ENCODE measurements around the gene DCUN1D1.

Gene DCUN1D1

DNA sequence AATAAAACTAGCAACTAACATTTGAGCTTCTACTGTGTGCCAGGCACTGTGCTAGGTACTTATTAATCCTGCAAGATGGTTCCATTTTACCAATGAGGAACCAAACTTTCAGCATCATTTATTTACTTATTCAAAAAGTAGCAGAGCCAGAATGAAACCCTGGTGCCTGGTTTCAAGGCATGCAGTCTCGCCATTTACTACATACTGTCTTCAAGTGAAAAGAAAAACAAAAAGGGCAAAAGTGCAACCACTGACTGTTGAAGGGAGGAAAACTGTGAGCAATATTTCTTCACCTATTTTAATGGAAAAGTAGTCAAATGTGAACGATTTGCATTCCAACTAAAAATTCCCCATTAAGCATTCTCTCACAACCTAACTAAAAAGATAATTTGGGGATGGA lies 8.7 kb downstream of the DCUN1D1 start:
- no peak for DNase-seq

GRCh38 chr3:182970811-182971418 lies 9.4 kb downstream of the DCUN1D1 start:
- DNase-seq, result no peak

DNA sequence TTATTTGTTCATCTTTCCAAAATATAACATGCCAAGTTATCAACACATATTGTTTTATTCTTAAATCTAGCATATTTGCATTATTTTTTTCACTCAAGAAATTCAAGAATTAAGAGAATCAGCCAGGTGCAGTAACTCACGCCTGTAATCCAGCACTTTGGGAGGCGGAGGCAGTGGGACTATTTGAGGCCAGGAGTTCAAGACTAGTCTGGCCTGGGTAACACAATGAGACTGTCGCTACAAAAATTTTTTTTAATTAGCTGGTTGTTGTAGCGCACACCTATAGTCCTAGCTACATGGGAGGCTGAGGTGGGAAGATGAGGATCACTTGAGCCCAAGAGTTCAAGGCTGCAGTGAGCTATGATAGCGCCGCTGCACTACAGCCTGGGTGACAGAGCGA lies 10.5 kb downstream of the DCUN1D1 start:
- no peak for DNase-seq

DNA sequence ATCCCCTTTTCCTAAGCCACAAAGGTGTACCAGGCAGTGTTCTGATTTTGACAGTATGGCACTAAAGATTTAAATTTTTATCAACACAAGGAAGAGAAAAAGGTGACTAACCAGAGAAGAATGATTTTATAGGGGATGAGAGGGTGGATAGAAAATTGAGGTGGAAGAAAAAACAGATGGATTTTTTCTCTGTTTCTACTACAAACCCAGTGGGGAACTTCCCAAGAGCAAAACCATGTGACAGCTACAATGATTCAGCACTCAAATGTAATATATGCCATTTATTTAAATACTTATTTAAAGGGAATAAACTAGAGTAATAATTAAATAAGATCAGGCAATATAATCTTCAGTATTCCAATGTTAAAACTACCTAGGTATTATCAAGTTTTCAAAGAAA lies 11.1 kb downstream of the DCUN1D1 start:
- DNase-seq, result no peak

GRCh38 chr3:182967218-182968204 lies 12.8 kb downstream of the DCUN1D1 start:
- DNase-seq, result no peak

GRCh38 chr3:182965861-182966366 lies 14.4 kb downstream of the DCUN1D1 start:
- DNase-seq, result no peak

DNA sequence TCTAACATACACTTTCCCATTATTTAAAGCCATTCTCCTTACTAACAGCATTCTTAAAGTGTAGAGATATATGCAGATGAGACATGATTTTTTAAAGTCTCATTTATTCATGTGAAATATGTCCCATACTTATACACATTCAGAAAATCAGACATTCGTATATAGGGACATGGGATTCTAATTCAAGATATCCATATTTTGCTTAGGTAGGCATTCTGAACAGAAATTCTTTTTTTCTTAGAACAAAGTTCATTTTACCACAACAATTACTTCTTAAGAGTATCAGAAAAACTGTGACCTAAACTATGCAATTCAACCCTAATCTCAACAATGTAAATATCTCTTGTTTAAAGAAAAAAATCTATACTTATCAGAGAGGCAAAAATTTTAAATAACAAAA lies 16.2 kb downstream of the DCUN1D1 start:
- no peak for DNase-seq

- no peak for DNase-seq
These were observed 18.2 kb downstream of the DCUN1D1 start for GRCh38 chr3:182962166-182962565.

DNA sequence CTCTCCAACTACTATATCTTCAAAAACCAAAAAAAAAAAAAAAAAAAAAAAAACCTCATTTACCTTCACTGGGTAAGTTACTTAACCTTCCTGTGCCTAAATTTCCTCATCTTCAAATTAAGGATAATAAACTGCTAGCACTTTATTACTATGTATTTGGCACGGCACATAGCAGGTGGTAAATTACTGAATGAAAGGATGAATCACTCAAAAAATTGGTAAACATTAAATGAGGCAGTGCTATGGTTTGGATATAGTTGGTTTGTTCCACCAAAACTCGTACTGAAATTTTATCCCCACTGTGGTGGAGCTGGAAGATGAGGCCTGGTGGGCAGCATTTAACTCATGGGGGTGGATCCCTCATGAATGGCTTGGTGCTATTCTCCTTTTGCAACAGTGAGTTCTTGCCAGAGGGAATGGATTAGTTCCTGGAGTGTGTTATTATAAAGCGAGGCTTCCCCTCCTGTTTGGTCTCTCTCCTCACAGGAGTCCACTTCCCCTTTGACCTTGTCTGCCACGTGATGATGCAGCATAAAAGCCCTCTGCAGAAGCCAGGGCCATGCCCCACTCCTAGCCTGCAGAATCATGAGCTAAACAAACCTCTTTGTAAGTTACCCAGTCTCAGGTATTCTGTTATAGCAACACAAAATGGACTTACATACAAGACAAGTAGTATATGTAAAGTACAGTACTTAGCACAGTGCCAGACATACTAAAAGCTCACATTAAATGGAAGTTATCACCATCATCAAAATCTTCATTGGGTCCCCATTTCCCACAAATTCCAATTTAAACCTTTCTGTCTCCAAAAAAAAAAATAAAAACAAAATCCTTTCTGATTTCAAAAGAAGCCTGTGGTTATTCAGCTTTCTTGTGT lies 20.6 kb downstream of the DCUN1D1 start:
- DNase-seq, result no peak

GRCh38 chr3:182957676-182958266 lies 22.6 kb downstream of the DCUN1D1 start:
- DNase-seq, result no peak

DNA sequence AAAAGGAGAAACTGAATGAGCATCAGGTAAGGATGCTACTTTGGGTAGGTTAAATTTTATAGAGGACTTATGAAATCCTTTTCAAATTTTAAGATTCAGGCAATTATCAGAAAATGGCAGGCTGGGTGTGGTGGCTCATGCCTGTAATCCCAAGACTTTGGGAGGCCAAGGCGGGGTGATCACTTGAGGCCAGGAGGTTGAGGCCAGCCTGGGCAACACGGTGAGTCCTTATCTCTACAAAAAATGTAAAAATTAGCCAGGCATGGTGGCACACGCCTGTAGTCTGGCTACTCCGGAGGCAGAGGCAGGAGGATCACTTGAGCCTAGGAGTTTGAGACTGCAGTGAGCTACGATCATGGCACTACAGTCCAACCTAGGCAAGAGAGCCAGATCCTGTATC lies 23.1 kb downstream of the DCUN1D1 start:
- no peak for DNase-seq

DNA sequence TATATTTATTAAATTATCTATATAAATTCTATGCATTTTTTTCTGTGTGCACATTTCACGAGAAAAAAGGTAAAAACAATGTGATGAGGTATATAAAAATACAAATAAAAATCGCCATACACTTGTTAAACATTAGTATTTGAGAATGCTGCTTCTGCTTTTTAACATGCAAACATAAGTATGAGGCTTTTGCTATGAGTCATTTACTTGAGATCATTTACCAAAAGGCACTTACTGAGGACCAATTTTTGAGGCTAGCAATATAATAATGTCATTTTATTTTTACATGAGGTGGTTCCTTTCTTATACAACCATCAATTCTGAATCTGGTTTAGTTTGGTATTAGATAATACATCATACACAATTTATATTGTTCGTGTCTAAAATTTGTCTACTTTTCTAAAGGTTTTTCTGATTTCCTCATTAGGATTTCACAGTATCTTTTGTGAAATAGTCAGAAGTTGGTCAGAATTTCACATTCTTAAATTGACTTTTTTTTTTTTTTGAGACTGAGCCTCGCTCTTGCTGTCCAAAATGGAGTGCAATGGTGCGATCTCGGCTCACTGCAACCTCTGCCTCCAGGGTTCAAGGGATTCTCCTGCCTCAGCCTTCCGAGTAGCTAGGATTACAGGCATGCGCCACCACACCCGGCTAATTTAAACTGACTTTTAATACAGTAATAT lies 25.6 kb downstream of the DCUN1D1 start:
- no peak for DNase-seq

DNA sequence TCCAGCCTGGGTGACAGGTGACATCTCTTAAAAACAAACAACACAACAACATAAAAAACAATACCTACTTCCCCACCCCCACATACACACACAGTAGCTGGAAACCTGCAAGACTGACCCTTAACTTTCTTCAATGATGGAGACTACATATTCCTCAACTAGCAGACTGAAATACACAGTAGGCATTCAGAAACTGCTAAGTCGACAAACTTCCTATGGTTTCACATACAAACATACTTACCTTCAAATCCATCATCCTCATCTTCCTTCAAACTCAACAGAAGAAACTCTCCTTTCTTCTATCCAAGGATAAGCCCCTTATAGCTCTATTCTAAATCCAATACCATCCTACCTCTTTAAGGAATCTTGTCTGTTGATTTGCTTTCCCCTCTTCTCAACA lies 30.6 kb downstream of the DCUN1D1 start:
- DNase-seq, result no peak

DNA sequence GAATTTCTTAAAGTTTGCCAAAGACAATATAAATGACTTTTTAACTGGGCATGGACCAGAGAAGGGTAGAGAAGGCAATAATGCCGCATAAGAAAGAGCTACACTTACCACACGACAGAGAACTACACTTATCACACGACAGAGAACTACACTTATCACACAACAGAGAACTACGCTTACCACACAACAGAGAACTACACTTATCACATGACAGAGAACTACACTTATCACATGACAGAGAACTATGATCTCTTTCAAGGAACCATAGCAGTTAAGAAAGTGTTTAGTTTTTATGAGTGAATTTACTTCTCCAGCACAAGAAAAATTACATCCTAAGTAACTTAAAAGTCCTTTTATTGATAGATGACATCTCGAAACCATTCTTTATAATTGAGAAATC lies 32.0 kb downstream of the DCUN1D1 start:
- no peak for DNase-seq

DNA sequence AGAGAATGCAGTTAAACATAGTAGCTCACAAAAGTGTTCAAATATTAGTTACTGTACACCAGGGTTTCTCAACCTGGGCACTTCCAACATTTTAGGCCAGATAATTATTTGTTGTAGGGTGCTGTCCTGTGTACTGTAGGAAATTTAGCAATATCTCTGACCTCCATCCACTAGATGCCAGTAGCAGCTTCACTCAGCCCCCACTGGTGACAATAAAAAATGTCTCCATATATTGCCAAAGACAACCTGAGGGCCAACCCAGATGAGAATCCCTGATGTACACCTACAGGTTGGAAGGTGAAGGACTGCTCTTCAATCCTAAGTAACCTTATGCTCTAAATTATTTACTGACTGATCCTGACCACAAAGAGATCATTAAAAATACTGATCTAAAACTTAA lies 32.5 kb downstream of the DCUN1D1 start:
- no peak for DNase-seq

DNA sequence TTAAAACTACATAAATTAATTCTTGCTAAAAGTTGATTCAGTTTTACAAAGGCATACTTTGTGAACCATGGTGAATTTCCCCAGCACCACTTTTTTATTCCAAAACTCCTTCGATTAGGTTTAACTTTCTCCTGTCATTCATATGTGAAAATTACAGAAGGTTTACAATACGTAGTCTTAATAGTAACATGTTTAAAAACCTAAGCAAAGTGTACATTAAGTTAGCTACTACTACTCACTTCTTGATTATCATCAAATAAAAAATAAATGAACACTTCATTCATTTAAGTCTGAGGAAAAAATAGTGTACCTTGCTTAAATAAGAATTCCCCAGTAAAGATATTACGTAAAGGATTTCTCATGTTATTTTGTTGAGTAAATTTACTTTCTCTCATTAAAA lies 38.6 kb downstream of the DCUN1D1 start:
- no peak for DNase-seq

DNA sequence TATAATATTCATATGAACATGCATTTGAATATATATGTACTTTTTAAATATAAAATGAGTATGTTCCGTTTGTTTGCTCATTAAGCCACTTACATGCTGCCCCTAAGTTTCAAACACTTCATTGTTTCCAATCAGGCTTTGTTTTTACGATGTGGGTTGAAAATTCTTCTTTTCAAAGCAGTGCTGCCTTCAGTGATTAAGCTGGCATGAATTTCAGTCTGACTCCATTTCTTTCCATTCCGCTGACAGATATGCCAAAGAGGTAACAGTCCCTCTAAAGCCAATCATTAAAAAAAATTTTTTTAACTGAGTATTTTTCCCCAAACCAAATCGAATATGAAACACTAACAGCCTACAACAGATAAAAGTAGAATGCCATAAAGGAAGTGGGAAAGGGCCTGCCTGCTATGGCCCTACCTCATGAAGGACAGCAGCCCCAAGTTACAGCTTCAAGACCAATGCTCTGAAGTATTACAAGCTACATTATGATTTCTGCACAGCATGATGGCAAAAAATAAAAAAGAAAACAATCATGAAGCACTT lies 40.0 kb downstream of the DCUN1D1 start:
- DNase-seq, result no peak

- DNase-seq, result peak; percentile 83
These were observed 42.9 kb downstream of the DCUN1D1 start for GRCh38 chr3:182937293-182938051.

GRCh38 chr3:182936918-182937285 lies 43.4 kb downstream of the DCUN1D1 start:
- DNase-seq, result no peak

- no peak for DNase-seq
These were observed 44.0 kb downstream of the DCUN1D1 start for GRCh38 chr3:182936239-182936917.

DNA sequence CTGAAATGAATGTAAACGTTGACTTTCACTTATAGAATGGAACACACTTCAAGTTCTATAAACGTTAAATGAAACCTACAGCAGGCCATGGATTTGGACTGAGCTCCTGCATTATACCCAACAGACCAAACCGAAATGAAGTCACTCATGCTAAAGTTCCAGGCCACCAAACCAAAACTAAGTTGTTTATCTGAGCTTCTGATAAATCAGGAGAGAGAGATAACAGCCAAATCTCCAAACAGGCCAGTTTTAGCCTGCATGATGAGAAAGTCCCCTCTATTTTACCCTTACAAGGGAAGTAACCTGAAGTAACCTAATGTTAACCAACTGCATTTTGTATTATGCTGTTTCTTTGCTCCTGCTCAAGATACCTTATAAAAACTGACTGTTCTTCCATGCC lies 44.5 kb downstream of the DCUN1D1 start:
- no peak for DNase-seq
